HG03108 (cell line): ENCODE results near the gene TMEM175.
"Not testable (repeated sequence)": the region's sequence is repeated elsewhere in the genome, so short reads cannot be mapped to it uniquely, and the experiment has no call there.

Experiments used
- ATAC-seq: cut with Tn5 transposase; IDR thresholded peaks from one replicate; pipeline ENCODE4 v1.9.1; 2021; ENCODE audit warnings: moderate library complexity; ENCODE audit not compliant: unreplicated experiment

The TMEM175 gene

DNA sequence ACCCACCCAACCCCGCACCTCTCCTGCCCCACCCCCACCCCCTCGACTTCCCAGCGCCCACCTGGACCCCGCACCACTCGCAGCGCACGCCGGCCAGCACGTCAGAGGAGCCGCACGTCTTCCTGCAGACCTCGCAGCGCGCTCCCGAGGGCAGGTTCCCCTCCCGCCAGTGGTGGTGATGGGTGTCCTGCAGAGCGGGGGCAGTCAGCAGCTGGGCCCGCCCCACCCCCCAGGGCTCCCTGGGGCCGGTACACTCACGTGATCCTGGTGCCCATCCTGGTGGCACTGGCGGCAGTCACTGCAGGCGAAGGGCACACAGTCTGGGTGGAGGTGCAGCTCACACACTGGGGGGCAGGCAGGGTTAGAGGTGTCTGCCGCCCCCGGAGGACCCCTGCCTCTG lies 36.0 kb downstream of the TMEM175 start:
- no peak for ATAC-seq

DNA sequence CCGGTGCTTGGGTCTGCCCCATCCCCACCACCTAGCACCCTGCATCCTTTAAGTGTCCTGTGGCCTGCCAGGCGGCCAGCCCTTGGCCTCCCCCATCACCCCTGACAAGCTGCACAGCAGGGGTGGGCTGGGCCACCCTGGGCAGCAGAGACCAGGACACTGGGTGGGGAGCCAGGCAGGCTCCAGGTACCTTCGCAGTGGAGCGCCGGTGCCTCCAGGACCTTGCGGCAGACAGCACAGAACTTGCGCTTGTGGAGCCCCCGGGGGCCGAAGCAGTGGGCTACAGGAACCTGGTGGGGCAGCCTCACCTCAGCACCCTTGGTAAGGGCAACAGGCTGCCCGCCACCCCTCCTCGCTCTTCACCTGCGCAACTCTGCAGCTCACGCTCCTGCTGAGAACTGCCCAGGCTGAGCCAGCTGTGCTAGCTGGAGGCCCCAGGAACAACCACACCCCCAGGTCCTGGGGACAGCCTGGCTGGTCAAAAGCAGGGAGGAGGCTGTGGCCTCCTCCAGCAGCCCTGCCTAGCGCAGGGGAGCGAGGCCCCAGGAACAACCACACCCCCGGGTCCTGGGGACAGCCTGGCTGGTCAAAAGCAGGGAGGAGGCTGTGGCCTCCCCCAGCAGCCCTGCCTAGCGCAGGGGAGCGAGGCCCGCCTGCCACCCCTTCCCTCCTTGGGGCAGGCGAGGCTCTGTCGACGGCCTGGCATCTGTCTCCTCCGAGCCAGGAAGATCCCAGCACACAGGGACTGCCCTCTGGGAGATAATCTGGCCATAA lies 36.5 kb downstream of the TMEM175 start:
- ATAC-seq: no peak

DNA sequence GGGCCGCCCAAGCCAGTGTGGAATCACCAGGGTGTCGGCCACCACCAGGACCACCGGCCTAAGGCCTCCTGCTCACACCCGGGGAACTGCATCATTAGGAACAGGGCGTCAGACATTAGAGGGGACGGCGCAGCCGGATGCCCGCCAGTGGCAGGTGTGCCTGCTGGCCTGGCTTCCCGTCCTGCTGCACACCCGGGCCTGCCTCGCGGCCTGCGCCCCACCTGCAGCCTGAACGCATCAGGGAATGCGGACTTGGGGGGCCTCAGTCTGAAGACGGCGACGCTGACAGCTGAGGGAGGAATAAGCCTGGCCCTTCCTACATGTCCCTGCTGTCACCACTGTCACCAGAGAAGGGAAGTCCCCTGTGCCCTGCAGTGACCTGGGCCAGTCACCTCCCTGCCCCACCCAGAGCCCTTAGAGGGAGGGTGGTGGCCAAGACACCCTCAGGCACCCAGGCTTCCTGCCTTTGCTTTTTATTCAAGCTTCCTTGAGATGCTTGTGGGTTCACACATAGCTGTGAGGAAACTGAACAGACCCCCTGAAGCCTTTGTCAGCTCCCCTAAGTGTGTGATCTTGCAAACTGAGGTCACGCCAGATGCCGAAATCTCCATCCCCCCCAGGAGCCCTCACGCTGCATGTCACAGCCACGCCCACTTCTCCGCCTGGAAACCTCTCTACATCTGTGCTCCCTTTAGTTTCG lies 37.9 kb downstream of the TMEM175 start:
- no peak for ATAC-seq

DNA sequence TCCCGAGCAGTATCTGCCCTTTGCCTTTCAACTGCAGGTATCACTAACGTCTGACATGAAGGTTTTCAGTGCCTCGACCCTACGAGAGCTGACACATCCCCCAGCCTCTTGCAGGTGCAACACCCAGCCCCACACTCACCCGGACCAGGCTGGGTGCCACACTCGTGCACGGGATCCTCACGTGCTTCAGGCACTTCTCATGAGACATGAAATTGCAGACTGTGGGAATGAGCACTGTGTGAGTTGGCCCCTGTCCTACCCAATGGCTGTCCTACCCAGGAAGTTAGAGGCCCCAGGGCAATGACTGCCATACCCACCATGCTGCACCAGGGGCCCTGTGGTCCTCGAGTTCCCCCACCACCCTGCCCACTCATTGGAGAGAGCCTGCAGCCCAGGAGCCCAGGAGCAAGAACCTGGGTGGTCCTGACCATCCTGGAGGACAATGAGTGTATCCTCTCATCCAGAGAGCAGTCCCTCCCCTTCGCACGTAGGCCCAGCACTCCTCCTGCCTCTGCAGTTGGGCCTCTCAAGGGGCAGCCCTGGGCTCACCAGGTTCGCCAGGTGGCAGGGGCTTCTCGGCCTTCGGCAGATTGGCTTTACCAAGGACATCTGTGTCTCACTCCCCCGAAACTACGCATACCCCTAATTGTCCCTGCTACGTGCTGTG lies 38.7 kb downstream of the TMEM175 start:
- ATAC-seq: no peak

DNA sequence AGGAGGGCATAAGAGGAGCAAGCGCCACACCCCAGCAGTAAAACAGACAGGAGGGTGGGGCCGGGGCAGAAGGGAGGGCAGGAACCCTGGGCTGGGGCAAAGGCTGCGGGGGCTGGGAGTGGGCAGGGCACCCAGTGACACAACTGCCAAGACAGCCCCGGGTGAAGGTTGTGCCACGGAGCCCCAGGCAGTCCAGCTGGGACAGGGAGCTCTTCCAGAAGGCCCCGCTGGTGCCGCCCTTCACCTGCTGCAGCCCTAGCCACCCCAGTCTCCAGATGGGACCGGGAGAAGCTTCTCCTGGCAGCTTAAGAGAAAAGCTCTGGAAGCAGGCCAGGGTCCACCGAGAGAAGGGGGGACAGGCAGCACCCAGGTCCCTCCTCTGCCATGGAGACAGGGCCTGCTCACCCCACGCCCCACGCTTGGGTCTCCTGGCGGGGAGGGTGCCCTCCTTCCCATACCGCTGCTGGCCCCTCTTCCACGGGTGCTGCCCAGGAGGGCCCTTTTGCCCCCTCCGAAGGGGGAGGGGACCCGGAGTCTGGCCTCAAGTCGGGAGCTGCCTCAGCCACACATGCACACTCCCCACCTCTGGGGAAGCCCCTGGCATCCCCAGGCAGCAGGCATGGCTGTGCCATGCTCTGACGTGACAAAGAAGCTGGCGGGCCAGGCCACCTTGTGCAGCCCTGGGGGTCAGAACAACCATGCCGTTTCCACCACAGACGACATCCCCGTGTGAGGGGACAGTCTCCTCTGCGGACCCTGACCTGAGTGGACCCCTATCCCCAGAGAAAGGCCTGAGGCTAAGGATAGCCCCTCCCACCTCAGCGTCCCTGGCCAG lies 39.6 kb downstream of the TMEM175 start:
- ATAC-seq: no peak

DNA sequence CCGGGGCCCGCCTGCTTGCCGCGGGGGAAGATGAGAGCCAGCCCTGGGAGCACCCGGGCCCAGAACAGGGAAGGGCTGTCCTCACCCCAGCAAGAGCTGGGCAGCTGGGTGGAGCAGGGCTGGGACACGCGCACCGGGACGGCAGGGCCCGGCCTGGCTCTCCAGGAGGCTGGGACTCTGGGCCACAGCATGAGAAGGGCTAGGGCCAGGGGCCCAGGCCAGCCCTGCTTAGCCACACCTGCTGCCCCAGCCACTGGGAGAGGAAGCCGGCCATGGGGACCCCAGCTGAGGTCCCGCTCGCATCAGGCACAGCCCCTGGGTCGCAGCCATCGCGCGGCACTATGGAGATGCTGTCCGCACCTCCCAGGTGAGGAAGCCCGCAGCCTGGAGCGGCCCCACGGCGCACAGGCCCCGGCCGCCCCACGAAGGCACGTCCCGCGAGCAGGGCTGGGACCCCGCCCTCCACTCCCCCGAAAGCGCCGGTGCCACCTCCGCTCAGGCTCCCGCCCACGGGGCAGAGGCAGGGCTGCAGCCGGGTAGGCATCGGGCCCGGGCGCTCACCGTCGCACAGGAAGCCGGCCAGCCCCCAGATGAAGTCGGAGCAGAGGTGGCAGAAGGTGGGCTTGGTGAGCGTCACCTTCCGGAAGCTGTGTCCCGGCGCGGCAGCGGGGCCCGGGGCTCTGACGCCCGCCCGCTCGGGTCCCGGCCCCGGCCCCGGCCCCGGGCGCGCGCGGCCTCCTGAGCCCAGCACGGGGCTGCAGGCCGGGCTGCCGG lies 40.6 kb downstream of the TMEM175 start:
- ATAC-seq: peak; percentile 26

DNA sequence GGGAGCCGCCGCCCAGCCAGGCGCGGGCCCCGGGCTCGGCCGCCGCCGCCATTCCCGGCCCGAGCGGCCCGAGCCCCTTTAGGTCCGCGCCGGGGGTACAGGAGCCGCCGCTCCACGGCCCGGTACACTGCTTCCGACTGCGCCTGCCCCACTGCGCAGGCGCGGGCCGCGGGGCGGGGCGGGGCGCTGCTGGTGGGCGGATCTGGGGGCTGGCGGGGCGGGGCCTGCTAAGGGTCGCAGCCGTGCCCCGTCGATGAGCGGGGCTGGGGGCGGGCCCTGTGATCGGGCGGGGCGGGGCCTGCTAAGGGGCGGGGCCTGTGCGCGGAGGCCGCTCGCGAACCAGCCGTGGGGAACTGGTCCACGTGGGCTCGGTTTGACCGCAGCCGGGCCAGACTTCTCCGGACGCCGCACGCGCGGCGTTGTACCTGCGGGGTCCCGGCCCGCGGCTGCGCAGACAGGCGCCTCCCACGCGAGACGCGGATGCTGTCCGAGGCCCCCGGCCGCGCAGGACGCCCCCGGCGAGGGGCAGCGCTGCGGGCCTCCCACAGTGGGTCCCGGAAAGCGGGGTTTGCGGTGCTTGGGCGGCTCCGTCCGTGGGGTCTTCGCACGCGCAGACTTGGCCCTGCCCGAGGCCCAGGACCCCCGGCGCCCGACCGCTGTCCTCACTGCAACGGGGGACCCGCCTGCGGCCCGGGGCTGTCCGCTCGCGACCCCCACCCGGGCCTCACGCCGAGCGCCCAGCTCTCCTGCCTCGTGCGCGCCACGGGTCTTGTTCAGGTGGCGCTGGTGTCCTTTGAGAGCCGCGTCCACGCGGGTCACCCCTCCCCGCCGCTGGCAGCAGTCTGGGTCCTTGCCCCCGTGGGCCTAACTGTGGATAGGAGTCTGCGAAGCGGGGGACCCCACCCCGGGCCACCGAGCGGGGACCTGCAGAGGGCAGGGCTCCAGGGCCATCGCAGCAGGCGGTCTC lies 41.5 kb downstream of the TMEM175 start, which contains the start of gene DGKQ:
Gene DGKQ (minus strand): TSS at position 139 of the 967 bp plus-strand sequence. CDS start 87 bp downstream, at position 52.
- ATAC-seq: peak; percentile 55

DNA sequence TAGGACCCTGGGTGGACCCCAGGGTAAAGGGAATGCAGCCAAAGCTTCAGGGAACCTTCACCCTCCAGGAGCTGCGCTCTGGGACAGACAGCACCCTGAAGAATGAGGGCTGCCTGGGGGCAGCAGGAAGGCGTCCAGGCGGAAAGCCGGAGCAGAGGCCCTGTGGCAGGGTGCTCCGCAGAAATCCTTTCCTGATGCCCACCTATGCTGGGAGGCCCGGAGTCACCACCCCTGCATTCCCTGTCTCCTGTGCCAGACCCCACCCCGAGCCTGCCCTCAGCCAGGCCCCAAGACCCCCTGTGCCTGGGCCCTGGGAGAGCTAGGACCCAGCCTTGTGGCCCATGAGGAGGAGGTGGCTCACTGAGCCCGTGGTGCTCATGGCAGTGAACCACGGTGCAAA lies 42.4 kb downstream of the TMEM175 start:
- no peak for ATAC-seq

DNA sequence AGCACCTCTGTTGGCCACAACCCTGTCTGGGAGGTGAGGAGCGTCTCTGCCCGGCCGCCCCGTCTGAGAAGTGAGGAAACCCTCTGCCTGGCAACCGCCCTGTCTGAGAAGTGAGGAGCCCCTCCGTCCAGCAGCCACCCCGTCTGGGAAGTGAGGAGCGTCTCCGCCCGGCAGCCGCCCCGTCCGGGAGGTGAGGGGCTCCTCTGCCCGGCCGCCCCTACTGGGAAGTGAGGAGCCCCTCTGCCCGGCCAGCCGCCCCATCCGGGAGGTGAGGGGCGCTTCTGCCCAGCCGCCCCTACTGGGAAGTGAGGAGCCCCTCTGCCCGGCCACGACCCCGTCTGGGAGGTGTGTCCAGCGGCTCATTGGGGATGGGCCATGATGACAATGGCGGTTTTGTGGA lies 43.8 kb downstream of the TMEM175 start:
- ATAC-seq: not testable (repeated sequence)

DNA sequence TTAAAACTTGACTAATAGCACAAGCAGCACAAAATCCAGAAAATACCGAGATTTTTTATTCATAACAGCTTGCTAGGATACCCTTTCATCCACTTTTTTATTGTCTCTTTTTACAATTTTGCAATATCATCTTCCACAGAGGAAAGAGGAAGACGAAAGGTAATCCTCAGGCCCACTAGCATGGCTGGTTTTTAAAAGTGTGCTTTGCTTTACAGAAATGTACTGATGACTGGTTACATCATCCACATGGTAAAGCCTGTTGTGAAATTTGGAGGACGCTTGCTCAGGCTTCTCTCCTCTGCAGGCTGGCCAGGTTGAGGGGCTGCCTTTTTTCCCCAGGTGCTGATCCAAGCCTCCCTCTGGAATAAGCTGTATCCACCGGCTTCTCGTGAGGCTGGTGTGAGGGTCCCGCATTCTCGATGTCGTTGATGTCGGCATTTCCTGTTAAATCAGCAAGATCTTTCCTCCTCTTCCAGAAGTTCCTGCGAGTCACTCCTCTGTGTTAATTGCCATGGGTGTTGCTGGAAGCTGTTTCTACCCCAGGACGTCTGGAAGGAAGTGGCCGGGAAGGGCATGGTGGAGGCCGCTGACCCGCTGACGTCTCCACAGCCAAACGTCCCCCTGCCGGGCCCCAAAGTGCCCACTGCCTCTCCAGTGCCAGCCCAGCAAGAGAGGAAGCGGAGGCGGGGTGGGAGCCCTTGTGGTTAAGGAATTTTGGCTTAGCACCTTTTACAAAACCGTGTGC lies 46.9 kb downstream of the TMEM175 start:
- ATAC-seq: no peak

DNA sequence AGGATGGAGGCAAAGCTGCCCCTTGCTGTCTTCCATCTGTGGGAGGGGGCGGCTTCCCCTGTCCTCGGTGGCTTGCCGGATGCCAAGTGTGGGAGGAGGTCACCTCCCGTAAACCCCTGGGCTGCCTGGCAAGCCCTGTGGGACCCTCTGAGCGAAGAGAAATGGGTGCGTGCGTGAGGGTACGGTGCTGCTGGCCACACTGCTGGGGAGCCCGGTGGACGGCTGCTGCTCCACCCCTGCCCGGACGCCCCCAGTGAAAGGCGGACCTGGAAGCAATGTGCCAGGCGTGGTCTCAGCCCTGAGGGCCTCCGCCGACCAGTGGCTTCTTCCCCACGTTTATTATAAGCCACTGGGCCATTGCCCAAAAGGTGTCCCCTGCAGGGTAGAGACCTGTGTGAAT lies 50.0 kb downstream of the TMEM175 start:
- ATAC-seq: no peak

DNA sequence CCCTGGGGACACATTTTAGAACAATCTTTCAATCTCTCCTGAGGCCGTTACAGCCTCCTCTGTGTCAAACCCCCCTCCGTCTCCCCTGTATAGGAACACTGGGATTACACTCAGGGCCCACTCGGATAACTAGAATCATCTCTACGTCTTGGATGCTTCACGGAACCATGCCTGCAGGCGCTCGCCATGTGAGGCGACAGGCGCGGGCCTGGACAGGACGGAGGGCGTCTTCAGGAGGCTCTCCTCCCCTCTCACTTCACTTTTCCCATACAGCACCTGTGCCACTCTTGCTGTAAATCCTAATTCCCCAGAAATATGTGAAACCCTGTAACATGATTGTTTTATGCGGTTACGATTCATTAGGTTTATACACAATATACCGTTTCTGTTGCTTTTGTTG lies 50.6 kb downstream of the TMEM175 start:
- no peak for ATAC-seq

DNA sequence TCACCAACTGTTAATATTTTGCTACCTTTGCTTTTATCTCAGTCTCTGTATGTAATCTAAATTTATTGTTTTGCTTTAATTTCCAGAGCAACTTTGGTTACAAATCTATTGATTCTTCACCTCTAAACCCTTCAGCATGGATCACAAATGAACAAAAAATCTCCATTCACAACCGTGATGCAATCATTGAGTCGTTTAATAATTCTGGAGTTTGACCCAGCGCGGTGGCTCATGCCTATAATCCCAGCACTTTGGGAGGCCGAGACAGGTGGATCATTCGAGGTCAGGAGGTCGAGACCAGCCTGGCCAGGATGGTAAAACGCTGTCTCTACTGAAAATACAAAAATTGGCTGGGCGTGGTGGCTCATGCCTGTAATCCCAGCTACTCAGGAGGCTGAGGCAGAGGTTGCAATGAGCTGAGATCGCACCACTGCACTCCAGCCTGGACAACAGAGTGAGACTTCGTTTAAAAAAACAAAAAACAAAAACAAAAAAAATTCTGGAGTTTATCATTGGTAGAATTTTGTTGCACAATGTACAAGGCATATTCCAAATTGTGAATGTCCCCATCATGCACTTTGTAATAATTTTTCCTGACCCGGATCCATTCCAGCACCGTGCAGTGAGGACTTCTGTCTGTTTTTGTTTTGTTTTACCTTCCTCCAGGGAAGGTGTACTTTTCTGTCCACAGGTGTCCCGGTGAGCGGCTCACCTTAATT lies 52.2 kb downstream of the TMEM175 start:
- no peak for ATAC-seq

DNA sequence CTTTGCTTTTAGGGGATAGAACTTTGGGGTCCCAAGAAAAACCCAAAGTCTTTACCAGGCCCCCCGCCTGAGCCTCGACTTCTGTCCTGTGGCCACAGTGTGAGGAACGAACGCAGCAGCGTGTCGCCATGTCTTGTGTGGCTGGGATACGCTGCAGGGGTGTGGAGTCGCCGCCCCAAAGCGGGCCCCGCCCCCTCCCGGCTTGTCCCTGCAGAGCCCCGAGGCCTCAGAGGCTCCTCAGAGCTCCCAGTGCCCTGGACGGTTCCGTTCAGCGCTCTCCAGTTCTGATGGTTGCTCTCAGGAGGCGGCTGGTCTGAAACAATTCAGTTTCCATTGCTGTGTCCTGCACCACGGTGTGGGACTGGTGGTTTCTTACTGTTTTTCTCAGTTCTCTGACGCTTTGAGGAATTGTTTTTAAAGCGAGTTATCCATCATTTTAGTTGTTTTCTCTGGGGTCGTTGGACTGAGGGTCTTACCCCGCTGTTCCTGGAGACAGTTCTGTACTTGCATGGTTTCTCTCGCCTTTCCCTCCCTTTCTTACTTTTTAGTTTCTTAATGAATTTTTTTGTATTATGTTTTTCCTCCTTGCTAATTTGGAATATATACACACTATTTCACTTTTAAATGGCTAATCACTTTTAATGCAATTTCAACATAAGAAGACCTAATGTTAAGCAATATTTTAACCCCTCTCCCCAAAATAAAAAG lies 53.0 kb downstream of the TMEM175 start:
- ATAC-seq: no peak

DNA sequence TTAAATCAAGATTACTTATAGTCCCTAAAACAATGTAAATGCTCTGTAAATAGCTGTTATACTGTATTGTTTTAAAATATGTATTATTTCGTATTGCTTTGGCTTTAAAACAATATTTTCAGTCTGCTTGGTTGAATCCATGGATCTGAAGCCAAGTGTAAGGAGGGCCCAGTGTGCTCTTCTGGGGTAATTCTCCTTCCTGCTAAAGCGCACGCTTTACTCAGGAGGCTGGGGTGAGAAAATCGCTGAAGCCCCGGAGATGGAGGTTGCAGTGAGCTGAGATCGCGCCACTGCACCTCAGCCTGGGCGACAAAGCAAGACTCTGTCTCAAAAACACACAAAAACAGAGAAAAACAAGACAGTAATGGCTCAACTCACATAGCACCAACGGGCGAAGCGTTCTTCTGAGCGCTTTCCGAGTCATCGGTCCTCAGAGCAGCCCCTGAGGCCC lies 54.2 kb downstream of the TMEM175 start:
- ATAC-seq: no peak

DNA sequence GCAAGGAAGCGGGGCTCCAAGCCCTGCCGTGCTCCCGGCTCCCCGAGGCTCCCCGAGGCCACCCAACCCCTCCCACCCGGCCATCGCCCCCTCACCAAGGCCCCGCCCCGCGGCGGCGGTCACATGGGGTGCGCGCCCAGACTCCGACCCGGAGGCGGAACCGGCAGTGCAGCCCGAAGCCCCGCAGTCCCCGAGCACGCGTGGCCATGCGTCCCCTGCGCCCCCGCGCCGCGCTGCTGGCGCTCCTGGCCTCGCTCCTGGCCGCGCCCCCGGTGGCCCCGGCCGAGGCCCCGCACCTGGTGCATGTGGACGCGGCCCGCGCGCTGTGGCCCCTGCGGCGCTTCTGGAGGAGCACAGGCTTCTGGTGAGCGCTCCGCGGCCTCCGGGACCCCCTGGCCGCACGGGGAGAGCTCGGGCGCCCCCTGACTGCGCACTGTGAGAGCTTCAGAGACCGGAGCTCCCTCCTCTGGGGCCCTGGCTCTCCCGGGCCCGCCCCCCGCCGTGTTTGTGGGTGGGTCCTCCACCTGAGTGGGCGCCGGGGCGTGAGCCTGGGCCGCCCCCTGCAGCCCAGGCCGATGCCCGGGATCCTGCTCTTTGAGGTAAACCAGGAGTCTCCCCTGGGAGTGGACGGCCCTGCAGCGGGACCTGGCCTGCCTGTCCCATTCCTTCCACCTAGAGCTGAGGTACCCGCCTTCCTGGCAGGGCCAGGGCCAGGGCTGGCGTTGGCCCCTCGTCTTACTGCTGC lies 54.8 kb downstream of the TMEM175 start, which contains the start of gene IDUA:
Gene IDUA (plus strand): TSS at position 166 of the 745 bp plus-strand sequence. CDS start 41 bp downstream, at position 207.
- peak; percentile 74 for ATAC-seq
